NCI-H446 treated with DMSO at 0.1 percent for 48 hours (cell line): ENCODE results near the gene PACS1.
"Not testable (repeated sequence)": the region's sequence is repeated elsewhere in the genome, so short reads cannot be mapped to it uniquely, and the experiment has no call there.

Experiments
- DNase-seq: peaks from one replicate; lab custom pipeline; 2025; lab: John Stamatoyannopoulos, UW

The PACS1 gene

GRCh38 chr11:66275984-66276612 lies 206.0 kb downstream of the PACS1 start:
- no peak for DNase-seq

DNA sequence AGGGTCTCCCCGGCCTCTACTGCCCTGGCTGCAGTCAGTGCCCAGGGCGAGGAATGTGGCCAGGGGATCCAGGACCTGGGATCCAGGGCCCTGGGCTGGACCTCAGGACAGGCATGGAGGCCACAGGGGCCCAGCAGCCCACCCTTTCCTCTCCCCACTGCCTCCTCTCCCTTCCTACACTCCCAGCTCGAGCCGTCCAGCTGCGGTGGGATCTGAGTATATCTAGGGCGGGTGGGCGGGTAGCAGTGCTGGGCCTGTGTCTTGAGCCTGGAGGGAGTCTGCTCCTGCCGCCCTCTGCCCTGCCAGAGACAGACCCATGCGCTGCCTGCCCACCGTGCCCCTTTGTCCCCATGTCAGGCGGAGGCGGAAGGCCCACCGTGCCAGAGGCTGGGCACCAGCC lies 206.5 kb downstream of the PACS1 start:
- not testable (repeated sequence) for DNase-seq

GRCh38 chr11:66277064-66277463 lies 207.0 kb downstream of the PACS1 start:
- DNase-seq = not testable (repeated sequence)

GRCh38 chr11:66277471-66278362 lies 207.6 kb downstream of the PACS1 start, which contains the start of gene CNIH2:
TSS of gene CNIH2 (plus strand) at chr11:66278175. CDS start at chr11:66278457, 282 bp downstream.
- no peak for DNase-seq

DNA sequence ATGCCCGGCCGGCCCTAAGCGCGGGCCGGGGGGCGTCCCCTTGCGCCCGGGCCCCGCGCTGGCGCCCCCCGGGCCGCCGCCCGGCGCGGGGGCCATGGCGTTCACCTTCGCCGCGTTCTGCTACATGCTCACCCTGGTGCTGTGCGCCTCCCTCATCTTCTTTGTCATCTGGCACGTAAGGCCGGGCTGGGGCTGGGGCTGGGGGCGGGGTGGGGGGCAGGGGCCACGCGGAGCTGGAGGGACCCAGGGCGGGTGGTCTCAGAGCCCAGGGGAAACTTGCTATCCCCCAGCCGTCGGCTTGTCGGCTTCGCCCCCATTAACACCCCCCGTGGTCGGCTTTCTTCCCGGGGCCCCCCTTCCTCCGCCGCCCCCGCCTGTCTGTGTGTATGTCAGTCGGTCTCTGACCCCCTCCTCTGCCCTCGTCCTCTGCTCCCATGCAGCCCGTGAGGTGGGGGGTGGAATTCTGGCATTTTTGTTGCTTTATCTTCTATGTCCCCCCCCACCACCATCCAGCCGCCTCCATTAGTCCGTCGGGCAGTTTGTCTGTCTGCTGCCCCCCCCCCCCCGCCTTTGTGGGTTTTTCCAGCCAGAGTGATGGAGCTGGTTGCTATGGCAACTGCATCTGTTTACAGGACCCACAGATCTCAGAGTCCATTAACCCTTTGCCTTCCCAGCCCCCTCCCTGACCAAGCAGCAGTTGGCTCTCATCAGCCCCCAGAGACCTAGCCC lies 208.5 kb downstream of the PACS1 start:
- DNase-seq = no peak

- DNase-seq = no peak
These were observed 209.1 kb downstream of the PACS1 start for GRCh38 chr11:66279092-66279734.

GRCh38 chr11:66280428-66280827 lies 210.4 kb downstream of the PACS1 start:
- DNase-seq = peak; percentile 46

- no peak for DNase-seq
These were observed 210.9 kb downstream of the PACS1 start for GRCh38 chr11:66281001-66281400.

- no peak for DNase-seq
These were observed 211.8 kb downstream of the PACS1 start for GRCh38 chr11:66281776-66282467.

DNA sequence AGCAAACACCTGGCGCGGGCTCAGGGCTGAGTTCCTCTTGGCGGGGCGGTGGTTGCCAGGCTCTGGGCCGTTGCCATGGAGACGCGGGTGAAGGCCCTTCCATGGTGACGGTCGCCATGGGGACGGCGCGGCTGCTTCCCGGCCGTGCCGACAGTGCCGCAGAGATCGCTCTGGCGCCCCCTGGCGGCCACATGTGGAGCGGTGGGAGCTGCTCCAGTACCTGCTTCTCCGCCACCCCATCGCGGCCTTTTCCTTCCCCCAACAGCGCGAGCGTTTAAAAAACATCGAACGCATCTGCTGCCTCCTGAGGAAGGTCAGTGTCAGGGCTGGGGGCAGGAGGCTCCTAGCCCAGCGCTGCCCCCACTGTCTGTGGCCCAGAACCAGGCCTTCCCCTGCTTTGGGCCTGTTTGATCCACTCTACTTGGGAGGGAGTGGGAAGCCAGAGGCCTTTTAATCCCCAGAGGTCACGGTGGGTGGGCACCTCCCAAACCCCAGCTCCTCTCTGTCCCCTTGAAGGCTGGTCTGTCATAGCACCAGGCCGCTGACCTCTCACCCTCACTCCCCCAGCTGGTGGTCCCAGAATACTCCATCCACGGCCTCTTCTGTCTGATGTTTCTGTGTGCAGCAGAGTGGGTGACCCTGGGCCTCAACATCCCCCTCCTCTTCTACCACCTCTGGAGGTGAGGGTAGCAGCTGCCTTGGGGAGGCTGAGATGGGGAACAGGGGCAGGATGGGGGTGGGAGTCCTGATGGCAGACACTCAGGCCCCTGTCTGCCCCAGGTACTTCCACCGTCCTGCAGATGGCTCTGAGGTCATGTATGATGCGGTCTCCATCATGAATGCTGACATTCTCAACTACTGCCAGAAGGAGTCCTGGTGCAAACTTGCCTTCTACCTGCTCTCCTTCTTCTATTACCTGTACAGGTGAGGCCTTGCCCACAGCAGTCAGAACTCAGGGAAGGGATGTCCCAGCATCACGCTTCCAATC lies 212.7 kb downstream of the PACS1 start:
- peak; percentile 88 for DNase-seq

GRCh38 chr11:66283461-66284105 lies 213.5 kb downstream of the PACS1 start:
- no peak for DNase-seq

GRCh38 chr11:66284526-66285078 lies 214.5 kb downstream of the PACS1 start:
- DNase-seq = no peak

DNA sequence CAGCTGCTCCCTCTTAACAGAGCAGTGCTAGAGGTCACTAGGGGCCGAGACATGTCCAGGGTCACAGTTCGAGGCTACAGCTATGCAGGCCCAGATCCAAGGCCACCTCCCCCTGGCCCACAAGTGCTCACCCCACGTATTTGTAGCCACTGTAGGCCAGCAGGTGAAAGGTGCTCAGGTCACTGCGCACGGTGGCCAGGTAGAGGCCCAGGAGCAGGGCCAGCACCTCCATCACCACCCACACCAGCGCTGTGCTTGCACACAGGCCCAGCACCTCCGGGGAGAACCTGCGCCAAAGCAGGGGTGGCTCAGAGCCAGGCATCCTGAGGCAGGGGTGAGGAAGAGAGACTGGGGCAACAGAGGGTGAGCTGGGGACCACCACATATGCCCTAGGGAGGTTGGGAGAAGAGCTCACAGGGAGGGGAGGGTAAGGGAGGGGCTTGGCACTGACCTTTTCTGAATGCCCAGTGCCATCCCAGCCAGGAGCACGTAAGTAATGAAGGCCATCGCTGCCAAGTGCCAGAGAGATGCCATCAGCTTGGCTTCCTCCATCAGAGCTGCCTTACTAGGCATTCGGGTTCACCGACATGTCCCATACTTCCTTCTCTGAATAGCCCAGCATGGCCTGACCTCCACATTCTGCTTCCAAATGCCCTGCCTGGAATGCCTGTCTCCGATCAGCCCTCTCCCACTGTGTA lies 215.3 kb downstream of the PACS1 start:
- no peak for DNase-seq

GRCh38 chr11:66286699-66287098 lies 216.6 kb downstream of the PACS1 start:
- no peak for DNase-seq

- no peak for DNase-seq
These were observed 217.3 kb downstream of the PACS1 start for GRCh38 chr11:66287211-66287888.

GRCh38 chr11:66287889-66288670 lies 218.0 kb downstream of the PACS1 start:
- no peak for DNase-seq
